ENCODE measurements around the gene SLC45A1.

GRCh38 chr1:8325771-8326170 lies 7.9 kb downstream of the SLC45A1 start:
- TF ChIP-seq CTCF (IDR thresholded peaks at IDR 0.05) (no peak), POLR2A (IDR thresholded peaks at IDR 0.05) (no peak)

Data from uterus (tissue), 2 donors.